ENCODE data around the gene LBP.
"Not testable (repeated sequence)": the region's sequence is repeated elsewhere in the genome, so short reads cannot be mapped to it uniquely, and the experiment has no call there.

LBP gene, protein sequence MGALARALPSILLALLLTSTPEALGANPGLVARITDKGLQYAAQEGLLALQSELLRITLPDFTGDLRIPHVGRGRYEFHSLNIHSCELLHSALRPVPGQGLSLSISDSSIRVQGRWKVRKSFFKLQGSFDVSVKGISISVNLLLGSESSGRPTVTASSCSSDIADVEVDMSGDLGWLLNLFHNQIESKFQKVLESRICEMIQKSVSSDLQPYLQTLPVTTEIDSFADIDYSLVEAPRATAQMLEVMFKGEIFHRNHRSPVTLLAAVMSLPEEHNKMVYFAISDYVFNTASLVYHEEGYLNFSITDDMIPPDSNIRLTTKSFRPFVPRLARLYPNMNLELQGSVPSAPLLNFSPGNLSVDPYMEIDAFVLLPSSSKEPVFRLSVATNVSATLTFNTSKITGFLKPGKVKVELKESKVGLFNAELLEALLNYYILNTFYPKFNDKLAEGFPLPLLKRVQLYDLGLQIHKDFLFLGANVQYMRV

DNA sequence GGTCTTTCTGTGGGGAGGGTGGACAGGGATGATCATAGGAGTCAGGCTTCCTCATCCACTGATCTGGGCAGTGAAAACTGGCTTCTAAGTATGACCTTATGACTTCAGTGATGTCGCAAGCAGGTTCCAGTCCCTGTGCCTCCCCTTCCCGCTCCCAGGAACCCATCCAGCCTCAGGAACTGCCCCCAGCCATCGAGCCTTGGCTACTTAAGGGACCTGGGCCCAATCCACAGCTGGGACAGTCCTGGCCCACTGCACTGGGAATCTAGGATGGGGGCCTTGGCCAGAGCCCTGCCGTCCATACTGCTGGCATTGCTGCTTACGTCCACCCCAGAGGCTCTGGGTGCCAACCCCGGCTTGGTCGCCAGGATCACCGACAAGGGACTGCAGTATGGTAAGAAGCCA lies at the start of gene LBP:
Gene LBP, plus strand, starts transcription at position 236 of the 405 bp plus-strand sequence. Its CDS starts 35 bp downstream, at position 271.
- no peak for DNase-seq (ENCODE audit: low read depth)

DNA sequence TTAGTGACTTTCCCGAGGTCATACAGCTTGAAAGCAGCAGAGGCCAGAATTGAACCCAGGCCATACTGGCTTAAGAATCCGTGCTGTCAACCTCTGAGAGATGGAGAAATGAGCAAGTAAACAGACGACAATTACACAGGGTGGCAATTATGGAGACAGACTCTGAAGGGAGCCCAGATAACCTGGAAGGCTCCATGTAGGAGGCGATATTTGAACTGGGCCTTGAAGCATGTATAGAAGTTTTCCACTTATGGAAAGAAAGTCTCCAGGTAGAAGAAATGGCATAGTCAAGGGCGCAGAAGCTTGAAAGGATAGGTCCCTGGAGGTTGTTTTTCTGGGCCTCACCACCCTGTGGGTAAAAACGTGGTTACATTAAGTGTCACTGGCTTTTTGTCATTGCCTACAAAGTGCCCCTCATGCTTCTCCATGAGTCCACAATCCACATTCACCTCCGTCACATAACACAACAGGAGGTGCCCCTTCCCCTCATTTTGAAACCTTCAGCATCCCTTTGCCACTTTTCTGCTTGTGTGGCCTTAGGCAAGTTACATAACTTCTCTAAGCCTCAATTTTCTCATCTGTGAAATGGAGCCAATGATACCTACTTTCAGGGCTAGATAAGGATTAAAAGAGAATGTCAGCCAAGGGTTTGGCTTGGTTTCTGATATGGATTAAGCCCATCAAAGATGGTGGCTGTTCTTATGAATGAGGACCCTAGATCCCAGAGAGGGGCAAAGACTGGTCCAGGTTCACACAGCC lies 48.2 kb upstream of the LBP start:
- no peak for DNase-seq (ENCODE audit: low read depth)

DNA sequence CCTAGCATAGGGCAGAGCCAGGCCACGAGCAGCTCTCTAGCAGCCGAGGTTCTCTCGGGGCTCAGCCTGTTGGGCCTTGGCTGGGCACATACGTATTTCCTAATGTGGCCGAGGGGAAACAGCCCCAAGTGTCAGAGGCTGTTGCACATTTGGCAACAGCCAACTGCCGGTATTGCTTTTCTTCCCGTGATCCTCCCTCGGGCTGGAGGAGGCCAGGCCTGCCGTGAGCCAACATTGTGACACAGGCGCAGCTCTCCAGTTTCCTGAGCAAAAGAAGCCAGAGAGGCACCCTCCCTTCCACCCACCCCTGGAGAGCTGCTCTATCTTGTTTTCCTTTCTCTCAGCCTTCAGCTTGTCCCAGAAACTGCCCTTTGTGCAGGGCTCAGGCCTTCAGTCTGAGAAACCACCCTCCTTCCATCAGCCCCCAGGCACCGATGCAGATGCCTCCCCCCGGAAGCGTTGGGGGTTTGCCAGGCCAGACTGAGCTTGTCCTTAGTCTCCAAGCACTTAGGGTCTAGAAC lies 47.5 kb upstream of the LBP start:
- no peak for DNase-seq (ENCODE audit: low read depth)

DNA sequence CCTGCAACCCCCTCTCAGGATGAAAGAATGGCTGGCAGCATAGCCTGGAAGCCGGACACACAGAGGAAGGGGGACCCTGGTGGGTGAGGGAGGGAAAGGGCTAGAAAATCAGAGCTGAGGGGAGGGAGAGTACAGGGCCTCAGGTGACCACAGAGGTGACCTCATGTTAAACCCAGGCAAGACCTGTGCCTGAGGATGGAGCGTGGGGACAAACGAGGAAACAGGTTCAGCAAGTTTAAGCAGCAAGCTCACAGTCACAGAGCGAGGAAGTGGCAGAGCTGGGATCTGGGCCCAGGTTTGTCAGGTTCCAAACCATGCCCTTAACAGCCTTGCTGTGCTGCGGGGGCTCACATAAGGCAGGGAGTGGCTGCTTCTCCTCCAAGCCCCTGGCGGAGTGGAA lies 46.3 kb upstream of the LBP start:
- no peak for DNase-seq (ENCODE audit: low read depth)

DNA sequence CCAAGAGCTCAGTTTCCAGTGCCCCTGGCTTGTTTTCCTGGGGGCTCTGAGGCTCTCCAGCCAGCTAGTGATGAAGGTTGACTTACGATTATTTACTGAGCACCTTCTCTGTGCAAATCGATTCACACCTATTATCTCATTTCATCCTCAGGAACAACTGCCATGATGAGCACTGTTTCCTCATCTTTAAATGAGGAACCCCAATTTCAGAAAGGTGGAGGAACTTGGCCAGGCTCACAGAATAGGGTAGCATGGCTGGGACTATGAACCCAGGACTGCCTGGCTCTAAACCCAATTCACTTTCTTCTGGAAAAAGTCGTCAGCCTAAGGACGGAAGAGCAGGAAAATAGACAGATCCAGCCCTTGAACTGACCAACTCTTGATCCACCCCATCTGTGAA lies 45.8 kb upstream of the LBP start:
- no peak for DNase-seq (ENCODE audit: low read depth)

DNA sequence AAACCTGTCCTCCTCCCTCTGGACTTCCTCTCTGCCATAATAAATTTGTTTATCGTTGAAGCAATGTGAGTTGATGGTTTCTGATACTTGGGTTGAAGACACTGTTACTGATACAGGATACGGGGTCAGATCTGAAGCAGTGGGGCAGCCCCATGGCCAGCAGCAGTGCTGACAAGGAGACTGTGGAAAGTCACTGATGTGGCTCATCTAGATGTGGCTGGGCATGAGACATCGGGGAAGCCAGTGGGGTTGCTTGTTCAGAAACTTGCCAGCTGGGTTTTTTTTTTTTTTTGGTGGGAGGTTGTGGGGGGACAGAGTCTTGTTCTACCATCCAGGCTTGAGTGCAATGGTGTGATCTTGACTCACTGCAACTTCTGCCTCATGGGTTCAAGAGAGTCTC lies 45.0 kb upstream of the LBP start:
- no peak for DNase-seq (ENCODE audit: low read depth)

DNA sequence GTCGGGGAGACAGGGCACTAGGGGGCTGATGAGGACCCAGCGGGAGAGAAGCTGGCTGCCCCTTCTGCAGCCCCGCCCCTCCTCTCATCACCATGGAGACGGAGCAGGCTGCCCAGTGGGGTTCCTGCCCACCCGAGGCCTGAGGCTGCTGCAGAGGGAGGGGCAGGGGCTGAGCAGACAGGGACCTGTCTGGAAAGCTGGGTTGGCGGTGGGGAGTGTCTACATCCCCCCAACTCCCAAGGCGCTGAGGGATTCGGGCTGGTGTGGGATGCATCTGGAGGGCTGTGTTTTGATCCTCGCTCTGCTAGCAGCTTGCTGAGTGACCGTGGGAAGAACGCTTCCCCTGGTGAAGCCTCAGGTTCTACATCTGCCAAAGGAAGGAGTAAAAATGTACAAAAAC lies 43.5 kb upstream of the LBP start:
- no peak for DNase-seq (ENCODE audit: low read depth)

DNA sequence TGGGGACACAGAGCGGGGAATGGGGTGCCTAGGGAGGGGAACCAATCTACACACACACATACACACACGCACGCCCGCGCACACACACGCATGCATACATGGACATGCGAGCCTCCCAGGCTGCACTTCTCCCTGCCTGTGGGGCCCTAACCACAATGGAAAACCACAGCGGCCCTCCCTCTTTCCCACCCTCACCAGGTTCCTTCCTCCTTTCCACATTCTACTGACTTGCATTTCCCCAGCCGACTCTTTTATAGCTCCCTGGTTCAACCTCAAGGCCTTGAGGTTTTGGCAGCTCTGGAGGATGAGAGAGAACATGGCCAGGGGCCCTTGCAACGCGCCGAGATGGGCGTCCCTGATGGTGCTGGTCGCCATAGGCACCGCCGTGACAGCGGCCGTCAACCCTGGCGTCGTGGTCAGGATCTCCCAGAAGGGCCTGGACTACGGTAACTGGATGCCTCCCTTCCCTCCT lies 42.3 kb upstream of the LBP start, which contains the start of gene BPI:
Gene BPI, plus strand, starts transcription at position 249 of the 472 bp plus-strand sequence. Its CDS starts 68 bp downstream, at position 317.
- DNase-seq (ENCODE audit: low read depth), result no peak

DNA sequence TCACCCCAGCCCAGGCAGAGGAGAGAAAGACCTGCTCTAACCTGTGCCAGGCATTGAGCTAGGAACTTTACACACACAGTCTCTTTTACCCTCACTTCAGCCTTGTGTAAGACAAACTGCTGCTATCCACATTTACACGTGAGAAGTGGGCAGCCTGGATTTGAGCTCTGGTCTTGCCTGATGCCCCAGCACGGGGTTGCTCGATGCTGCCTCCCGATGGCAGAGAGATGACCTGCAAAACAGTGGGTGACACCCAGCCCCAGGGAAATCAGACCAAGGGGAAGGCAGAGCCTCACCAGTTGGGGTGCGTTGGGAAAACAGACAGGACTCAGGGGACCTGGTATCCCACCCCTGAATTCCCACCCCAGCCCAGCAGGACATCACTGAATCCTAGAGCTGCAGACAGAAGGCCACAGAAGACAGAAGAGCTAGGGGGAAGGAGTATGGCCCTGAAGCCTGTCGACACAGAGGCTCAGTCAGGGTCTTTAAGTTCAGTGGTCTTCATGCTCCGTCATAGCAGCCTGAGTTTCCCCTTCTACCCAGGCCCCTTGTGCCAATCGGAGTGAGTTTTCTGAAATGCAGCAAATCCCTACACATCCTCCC lies 41.3 kb upstream of the LBP start:
- no peak for DNase-seq (ENCODE audit: low read depth)

DNA sequence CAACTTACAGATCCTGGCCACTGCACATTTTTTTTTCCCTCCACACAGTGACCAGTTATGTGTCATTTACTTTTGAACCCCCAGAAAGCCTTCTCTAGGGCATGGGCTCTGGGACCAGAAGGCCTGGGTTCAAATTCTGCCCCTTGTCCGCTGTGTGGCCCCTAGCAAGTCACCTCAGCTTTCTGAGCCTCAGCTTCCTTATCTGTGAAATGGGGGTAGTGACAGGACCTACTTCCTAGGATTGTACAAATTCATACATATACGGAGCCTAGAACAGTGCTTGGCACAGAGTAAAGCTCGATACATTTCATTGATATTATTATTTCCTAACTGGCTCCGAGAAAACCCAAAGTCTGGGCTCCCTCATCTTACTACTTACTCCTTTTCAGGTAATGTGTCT lies 40.7 kb upstream of the LBP start:
- no peak for DNase-seq (ENCODE audit: low read depth)

DNA sequence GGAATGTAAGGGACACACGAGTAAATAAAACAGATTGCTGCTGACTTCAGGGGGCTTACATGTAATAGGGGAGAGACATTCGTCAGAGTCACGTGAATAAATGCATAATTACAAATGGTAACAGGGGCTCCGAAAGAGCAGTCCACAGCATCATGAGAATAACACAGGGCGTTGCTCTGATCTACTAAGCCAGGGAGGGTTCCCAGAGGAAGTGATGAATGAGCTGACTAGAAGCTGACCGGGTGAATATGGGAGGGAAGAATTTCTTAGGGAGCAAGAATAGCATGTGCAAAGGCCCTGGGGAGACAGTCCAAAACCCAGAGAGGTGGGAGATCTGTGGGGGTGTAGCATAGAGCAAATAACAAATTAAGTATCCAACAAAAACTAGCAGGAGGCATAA lies 39.9 kb upstream of the LBP start:
- DNase-seq (ENCODE audit: low read depth), result no peak

DNA sequence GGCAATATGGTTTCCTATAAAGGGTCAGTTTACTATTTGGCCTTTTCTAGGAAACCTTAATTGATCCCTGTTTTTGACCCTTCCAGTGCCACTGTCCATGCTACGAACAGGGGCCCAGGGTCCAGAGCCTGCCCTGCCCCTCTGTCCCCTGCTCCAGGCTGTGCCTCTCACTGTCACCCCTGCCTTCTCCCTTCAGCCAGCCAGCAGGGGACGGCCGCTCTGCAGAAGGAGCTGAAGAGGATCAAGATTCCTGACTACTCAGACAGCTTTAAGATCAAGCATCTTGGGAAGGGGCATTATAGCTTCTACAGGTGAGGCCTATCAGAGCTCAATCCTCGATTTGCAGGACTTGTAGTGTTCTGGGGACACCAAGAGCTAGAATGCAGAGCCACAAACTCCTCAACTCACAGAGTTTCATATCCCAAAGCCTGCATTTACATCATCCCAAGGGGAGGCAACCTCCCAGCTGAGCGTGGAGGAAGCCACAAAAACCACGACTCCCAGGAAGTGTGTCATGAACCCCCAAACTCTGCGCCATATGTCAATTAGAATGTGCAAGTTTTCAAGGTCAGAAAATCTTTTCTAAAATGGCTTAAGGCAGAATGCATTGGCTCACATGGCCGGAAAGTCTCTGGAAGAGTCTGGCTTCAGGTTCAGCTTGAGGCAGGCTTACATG lies 38.8 kb upstream of the LBP start:
- DNase-seq (ENCODE audit: low read depth), result no peak

DNA sequence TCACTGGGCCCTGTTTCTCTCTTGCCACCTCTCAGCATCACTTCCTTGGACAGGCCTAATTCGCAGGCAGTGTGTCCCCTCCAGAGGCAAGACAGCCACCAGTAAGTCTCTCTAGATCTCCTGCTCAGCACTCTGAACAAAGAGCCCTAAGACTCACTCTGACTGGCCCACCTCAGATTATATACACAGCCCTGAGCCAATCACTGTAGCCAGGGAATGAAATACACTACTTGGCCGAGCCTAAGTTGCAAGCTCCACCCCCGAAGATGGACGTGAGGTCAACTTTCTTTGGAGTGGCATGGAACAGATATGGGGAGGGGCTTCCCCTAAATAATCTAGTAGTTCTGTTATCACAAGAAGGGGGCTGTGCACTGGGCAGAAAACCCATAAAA lies 38.2 kb upstream of the LBP start:
- DNase-seq (ENCODE audit: low read depth), result no peak

DNA sequence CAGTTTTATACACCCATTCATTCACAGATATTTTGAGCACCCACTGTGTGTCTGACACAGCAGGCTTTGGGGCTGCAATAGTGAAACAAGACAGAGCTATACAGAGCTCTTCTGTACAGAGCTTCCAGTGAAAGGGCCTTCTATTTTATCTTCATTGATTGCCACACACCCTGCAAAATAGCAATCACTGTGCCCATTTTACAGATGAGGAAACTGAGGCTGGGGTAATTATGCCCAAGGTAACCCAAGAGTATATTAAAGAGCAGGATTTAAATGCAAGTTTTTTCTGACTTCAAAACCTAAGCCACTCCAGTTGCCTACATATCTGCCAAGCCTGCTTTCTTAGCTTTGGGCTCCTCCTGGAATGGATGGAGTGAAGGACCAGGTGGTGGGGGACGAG lies 37.8 kb upstream of the LBP start:
- DNase-seq (ENCODE audit: low read depth), result no peak

DNA sequence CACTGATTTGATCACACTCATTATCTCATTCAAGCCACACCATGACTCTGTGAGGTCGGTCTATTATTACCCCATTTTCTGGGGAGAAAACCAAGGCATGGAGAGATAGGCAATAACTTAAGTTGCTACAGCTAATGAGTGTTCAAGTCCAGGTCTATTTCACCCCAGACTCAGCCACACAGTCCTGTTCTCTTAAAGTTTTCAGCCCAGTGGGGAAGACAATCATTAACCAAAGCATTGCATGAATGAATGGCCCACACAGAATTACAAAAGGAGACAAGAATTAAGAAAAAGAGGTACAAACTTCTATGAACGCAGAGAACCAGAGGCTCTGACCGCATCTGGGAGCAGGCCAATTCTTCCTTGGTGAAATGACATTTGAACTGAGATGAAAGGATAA lies 35.2 kb upstream of the LBP start:
- DNase-seq (ENCODE audit: low read depth), result no peak

DNA sequence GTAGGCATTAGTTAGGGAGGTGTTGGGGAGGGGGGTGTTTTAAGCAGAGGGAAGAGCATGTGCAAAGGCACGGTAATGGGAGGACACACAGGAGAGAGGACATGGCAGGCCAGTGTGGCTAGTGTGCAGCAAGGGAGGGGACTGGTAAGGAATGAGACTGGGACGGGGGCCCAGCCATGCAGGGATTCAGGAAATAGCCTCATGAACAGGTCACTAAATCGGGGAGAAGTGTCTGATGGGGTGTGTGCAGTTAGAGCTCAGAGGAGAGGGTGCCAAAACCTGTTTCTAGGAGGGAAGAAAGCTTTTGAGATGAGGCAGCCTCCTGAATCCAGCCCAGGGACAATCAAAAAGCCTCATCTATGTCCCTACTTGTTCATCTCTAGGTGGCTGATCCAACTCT lies 34.8 kb upstream of the LBP start:
- no peak for DNase-seq (ENCODE audit: low read depth)

DNA sequence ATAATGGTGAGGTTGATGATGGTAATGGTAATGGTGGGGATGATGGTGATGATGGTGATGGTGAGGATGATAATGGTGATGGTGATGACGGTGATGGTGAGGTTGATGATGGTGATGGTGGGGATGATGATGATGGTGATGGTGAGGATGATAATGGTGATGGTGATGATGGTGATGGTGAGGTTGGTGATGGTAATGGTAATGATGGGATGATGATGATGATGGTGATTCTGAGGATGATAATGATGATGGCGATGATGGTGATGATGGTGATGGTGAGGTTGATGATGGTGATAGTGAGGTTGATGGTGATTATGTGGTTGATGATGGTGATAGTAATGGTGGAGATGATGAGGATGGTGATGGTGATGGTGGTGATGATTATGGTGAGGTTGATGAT lies 32.6 kb upstream of the LBP start:
- no peak for DNase-seq (ENCODE audit: low read depth)

DNA sequence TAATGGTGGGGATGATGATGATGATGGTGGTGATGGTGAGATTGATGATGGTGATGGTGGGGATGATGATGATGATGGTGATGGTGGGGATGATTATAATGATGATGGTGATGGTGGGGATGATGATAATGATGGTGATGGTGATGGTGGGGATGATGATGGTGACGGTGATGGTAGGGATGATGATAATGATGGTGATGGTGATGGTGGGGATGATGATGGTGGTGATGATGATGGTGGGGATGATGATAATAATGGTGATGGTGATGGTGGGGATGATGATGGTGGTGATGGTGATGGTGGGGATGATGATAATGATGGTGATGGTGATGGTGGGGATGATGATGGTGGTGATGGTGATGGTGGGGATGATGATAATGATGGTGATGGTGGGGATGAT lies 31.9 kb upstream of the LBP start:
- not testable (repeated sequence) for DNase-seq (ENCODE audit: low read depth)

DNA sequence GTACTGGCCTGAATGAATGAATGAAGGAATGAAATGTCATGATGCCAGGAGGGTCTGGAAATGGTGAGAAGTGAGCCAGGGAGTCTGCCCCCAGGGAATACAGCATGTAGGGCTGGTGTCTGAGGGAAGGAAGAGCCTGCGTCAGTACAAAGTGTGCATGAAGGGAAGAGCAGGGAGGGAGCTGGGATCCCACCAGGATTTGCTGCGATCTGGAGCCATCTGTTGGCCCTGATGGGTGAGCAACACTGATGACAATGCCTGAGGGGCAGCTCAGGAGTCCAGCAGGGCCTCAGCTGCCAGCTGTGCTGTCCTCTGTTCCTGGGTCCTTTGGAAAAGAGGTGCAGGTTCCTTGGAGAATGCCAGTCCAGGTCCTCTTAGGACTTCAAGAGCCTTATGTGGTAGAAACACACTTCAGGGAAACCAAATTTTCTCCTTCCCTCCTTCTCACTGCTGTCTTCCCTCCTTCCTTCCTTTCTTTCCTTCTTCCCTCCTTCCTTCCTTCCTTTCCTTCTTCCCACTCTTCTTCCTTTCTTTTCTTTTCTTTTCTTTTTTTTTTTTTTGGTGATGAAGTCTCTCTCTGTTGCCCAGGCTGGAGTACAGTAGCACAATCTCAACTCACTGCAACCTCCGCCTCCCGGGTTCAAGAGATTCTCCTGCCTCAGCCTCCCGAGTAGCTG lies 30.9 kb upstream of the LBP start:
- DNase-seq (ENCODE audit: low read depth), result no peak

DNA sequence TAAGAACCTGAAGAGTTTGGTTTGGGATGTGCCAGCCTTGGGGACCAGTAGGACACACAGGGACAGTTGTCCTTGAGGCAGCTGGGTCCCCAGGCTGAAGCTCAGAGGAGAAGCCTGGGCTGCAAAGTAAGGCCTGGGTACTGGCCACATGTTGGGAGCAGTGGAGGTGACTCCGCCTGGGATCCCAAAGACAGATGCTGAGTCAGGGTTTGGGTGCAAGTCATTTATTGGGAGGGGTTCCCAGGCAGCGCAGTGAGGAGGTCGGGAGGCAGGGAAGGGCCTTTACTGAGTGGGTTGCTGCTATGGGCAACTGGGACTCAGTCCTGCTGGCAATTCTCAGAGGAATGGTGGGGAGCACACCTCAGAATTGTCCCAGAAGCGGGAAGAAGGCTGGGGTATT lies 29.9 kb upstream of the LBP start:
- no peak for DNase-seq (ENCODE audit: low read depth)

DNA sequence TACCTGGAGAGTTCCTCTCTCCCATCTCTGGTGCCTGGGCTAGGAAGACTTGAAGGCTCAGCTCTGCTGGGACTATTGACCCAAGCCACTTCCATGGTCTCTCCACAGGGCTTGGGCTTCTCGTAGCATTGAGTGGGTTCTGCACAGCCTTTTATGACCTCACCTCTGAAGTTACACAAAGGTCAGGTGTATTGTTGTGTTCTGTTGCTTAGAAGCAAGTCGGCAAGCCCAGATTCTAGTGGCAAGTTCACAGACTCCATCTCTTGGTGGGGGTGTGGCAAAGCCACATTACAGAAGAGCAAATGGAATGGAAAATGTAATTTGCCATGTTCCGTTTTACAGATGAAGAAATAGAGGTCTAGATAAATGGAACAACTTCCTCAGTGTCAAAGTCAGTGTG lies 28.9 kb upstream of the LBP start:
- no peak for DNase-seq (ENCODE audit: low read depth)
